Tibial nerve (tissue), 4 donors: ENCODE measurements around the gene PAK1IP1. TPM values are rescaled to one million over a fixed set of nuclear protein-coding genes. Genes with fewer than 3 reads are reported as not detected.
"Not testable (repeated sequence)": the region's sequence is repeated elsewhere in the genome, so short reads cannot be mapped to it uniquely, and the experiment has no call there.

Experiments used
- DNase-seq, 2 donors: peaks; one replicate each; pipeline ENCODE4 v3.0.0-alpha.2; 2019; ENCODE audit warnings: low spot score in 2 of 2
- H3K27ac ChIP-seq, 4 donors: fragments of 200-600 bp; sonication (generic) in 3 of 4; one replicate each; pipeline ENCODE4 v1.5.1; 2017 to 2019; ENCODE audit warnings: mild to moderate bottlenecking in 1 of 4
- H3K27me3 ChIP-seq, 2 donors: fragments of 200-600 bp; sonication (generic) in 1 of 2; one replicate each; pipeline versions ENCODE4 v1.5.1 to v1.6.0; 2017 to 2019
- H3K36me3 ChIP-seq, 3 donors: fragments of 200-600 bp; sonication (generic); one replicate each; pipeline ENCODE4 v1.5.1; 2018 to 2019
- H3K4me1 ChIP-seq, 4 donors: fragments of 200-600 bp; sonication (generic) in 3 of 4; one replicate each; pipeline ENCODE4 v1.5.1; 2017 to 2019
- H3K4me3 ChIP-seq, 4 donors: fragments of 200-600 bp; sonication (generic) in 3 of 4; one replicate each; pipeline ENCODE4 v1.5.1; 2017 to 2019; ENCODE audit warnings: mild to moderate bottlenecking in 1 of 4, moderate library complexity in 1 of 4
- H3K9me3 ChIP-seq, 4 donors: fragments of 200-600 bp; sonication (generic) in 3 of 4; one replicate each; pipeline ENCODE4 v1.5.1; 2017 to 2019
- CTCF ChIP-seq, 5 experiments: fragments of 200-600 bp in 3 of 5; fragments of 450-650 bp in 2 of 5; sonication (generic) in 3 of 5; IDR thresholded peaks; one replicate each; pipeline ENCODE4 v1.5.1; 2016 to 2019; ENCODE audit warnings: antibody characterized with exemption in 5 of 5, mild to moderate bottlenecking in 3 of 5, moderate library complexity in 2 of 5
- EP300 ChIP-seq, 2 donors: sonication (generic); formaldehyde crosslinking; IDR thresholded peaks; one replicate each; pipeline ENCODE4 v1.6.1; 2017; ENCODE audit warnings: antibody characterized with exemption in 2 of 2, mild to moderate bottlenecking in 1 of 2
- POLR2A ChIP-seq, 2 donors: fragments of 450-650 bp; IDR thresholded peaks; one replicate each; pipeline ENCODE4 v1.6.1; 2017; ENCODE audit warnings: antibody characterized with exemption in 2 of 2, mild to moderate bottlenecking in 2 of 2, moderate library complexity in 2 of 2
- WGBS, 2 donors: methylation state at CpG; one replicate each; pipeline ENCODE4 v1.1.5; 2018; 5-methylcytosine and 5-hydroxymethylcytosine counted together
- total RNA-seq, 4 donors: library from RNA; depleted of rRNA; stranded (reverse); fragments of >200 nt; gene quantifications; one replicate each; pipeline ENCODE4 v1.1.0, GENCODE V29; 2016

PAK1IP1 gene
- total RNA-seq, 4 donors from 2014 or later: 6.5 to 21.0 (median 10.3) TPM

DNA sequence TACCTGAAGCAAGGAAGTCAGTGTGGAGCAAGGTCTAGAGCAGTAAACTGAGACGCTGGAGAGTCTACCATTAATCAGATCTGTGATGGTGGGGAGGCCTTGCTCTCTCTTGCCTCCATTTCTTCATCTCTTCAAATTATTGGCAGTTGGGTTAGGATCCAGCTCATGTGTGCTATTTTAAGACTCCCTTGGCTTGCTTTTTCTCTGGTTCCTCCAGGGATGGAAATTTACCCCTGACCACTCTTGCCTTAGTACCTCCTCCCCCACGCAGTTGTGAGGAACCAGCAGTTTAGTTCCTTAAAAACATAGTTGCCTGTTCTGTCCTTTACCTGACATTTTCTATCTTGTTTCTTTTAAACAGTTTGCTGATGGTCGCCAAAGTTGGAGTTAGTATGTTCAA is 35.5 kb downstream of the PAK1IP1 start:
- TF ChIP-seq CTCF (IDR thresholded peaks at IDR 0.05) (no peak), POLR2A (IDR thresholded peaks at IDR 0.05) (no peak), EP300 (IDR thresholded peaks at IDR 0.05) (no peak)
- H3K27ac ChIP-seq: no peak overlapping the region
- H3K9me3 ChIP-seq: no peaks in the 10 kb centered on the region
- H3K4me3 ChIP-seq: no peak overlapping the region
- DNase-seq: no peak
- 79 to 85% methylated on average over 3 of the region's 3 CpGs for WGBS, 2 donors
- no peaks in the 10 kb centered on the region for H3K27me3 ChIP-seq
- peaks cover 0 to 85% (median 2%) of the 10 kb centered on the region in 3 donors for H3K36me3 ChIP-seq
- peaks cover 0 to 12% (median under 1%) of the 10 kb centered on the region in 4 donors for H3K4me1 ChIP-seq

GRCh38 chr6:10733151-10733715 is 38.5 kb downstream of the PAK1IP1 start:
- no peak for DNase-seq
- Histone ChIP-seq H3K9me3 (no peaks in the 10 kb centered on the region), H3K27ac (no peak overlapping the region), H3K4me3 (no peak overlapping the region), H3K36me3 (peaks cover 0 to 55% (median 2%) of the 10 kb centered on the region in 3 donors), H3K4me1 (no peaks in the 10 kb centered on the region), H3K27me3 (no peaks in the 10 kb centered on the region)
- 64 to 75% methylated on average over 16 to 17 of the region's 17 CpGs for WGBS, 2 donors
- no peak for TF ChIP-seq EP300 (IDR thresholded peaks at IDR 0.05)
- TF ChIP-seq CTCF (IDR thresholded peaks at IDR 0.05): no peak
- TF ChIP-seq POLR2A (IDR thresholded peaks at IDR 0.05): no peak

GRCh38 chr6:10733863-10734262 is 39.1 kb downstream of the PAK1IP1 start:
- Histone ChIP-seq H3K27me3 (no peaks in the 10 kb centered on the region), H3K27ac (no peak overlapping the region), H3K9me3 (no peaks in the 10 kb centered on the region), H3K4me1 (no peaks in the 10 kb centered on the region), H3K4me3 (no peak overlapping the region), H3K36me3 (peaks cover 0 to 49% (median 2%) of the 10 kb centered on the region in 3 donors)
- 94 to 100% methylated on average over 3 of the region's 3 CpGs for WGBS, 2 donors
- no peak for DNase-seq
- TF ChIP-seq EP300 (IDR thresholded peaks at IDR 0.05): no peak
- TF ChIP-seq POLR2A (IDR thresholded peaks at IDR 0.05): no peak
- no peak for TF ChIP-seq CTCF (IDR thresholded peaks at IDR 0.05)

GRCh38 chr6:10736731-10737130 is 42.0 kb downstream of the PAK1IP1 start:
- WGBS, 2 donors: 86 to 88% methylated on average over 2 of the region's 2 CpGs
- Histone ChIP-seq H3K4me3 (no peak overlapping the region), H3K36me3 (peaks cover 0 to 30% (median 0%) of the 10 kb centered on the region in 3 donors), H3K4me1 (no peaks in the 10 kb centered on the region), H3K27me3 (no peaks in the 10 kb centered on the region), H3K9me3 (no peaks in the 10 kb centered on the region), H3K27ac (no peak overlapping the region)
- TF ChIP-seq CTCF (IDR thresholded peaks at IDR 0.05) (no peak), POLR2A (IDR thresholded peaks at IDR 0.05) (no peak), EP300 (IDR thresholded peaks at IDR 0.05) (no peak)
- no peak for DNase-seq

- H3K36me3 ChIP-seq: peaks cover 0 to 31% (median 0%) of the 10 kb centered on the region in 3 donors
- DNase-seq: no peak
- TF ChIP-seq EP300 (IDR thresholded peaks at IDR 0.05): no peak
- TF ChIP-seq CTCF (IDR thresholded peaks at IDR 0.05): no peak
- no peak for TF ChIP-seq POLR2A (IDR thresholded peaks at IDR 0.05)
- H3K9me3 ChIP-seq: no peaks in the 10 kb centered on the region
- no peak overlapping the region for H3K4me3 ChIP-seq
- H3K27me3 ChIP-seq: no peaks in the 10 kb centered on the region
- H3K27ac ChIP-seq: no peak overlapping the region
- H3K4me1 ChIP-seq: no peaks in the 10 kb centered on the region
Observed at GRCh38 chr6:10740061-10740460, 45.3 kb downstream of the PAK1IP1 start.

GRCh38 chr6:10741643-10742042 is 46.9 kb downstream of the PAK1IP1 start:
- not testable (repeated sequence) for H3K4me3 ChIP-seq, H3K9me3 ChIP-seq, DNase-seq, H3K27ac ChIP-seq, H3K4me1 ChIP-seq, H3K27me3 ChIP-seq
- peaks cover 0 to 34% (median 0%) of the 10 kb centered on the region in 3 donors for H3K36me3 ChIP-seq
- WGBS, 2 donors: 85 to 97% methylated on average over 4 of the region's 4 CpGs
